ENCODE measurements around the gene GPR62. TPM values are rescaled to one million over a fixed set of nuclear protein-coding genes. Genes with fewer than 3 reads are reported as not detected.

GPR62 gene
- total RNA-seq, 1 donor from 2014 or later = 0.13 TPM

GRCh38 chr3:52004163-52004787 lies 49.1 kb downstream of the GPR62 start:
- peak; percentile 74 for ATAC-seq
- no peak for DNase-seq (ENCODE audit: low spot score)
- intact Hi-C loops (cut with DNase I) = loop anchor here (5.0 kb wide), 2 partner anchors 48 to 338 kb away; no protein-coding TSS in a partner anchor

- ATAC-seq (peak; percentile 3), DNase-seq (ENCODE audit: low spot score) (no peak)
- intact Hi-C loops (cut with DNase I) = loop anchor here (5.0 kb wide), 2 partner anchors 47 to 337 kb away; no protein-coding TSS in a partner anchor
These were observed 49.8 kb downstream of the GPR62 start for GRCh38 chr3:52004906-52005395.

- DNase-seq (ENCODE audit: low spot score) = no peak
- intact Hi-C loops (cut with DNase I) = no loop called here
- ATAC-seq = no peak
These were observed 50.4 kb downstream of the GPR62 start for GRCh38 chr3:52005571-52005986.

- DNase-seq (ENCODE audit: low spot score) (no peak), ATAC-seq (no peak)
- intact Hi-C loops (cut with DNase I) = no loop called here
These were observed 51.0 kb downstream of the GPR62 start for GRCh38 chr3:52006017-52006819.

GRCh38 chr3:52006820-52007133 lies 51.6 kb downstream of the GPR62 start:
- intact Hi-C loops (cut with DNase I) = no loop called here
- DNase-seq (ENCODE audit: low spot score) (no peak), ATAC-seq (no peak)

Other genes with a start within 250 kb of the GPR62 start
- 0.40 TPM for gene GRM2, start 248.3 kb upstream of the GPR62 start, total RNA-seq
- gene IQCF6, start 176.1 kb upstream of the GPR62 start, total RNA-seq = not detected
- not detected for gene IQCF2, start 93.8 kb upstream of the GPR62 start, total RNA-seq
- not detected for gene IQCF5, start 79.8 kb upstream of the GPR62 start, total RNA-seq
- gene IQCF1, start 52.0 kb upstream of the GPR62 start, total RNA-seq = not detected
- 12.9 TPM for gene RRP9, start 13.5 kb upstream of the GPR62 start, total RNA-seq
- 18.0 TPM for gene PARP3, start 13.0 kb upstream of the GPR62 start, total RNA-seq
- gene PCBP4, start 12.1 kb downstream of the GPR62 start, total RNA-seq = 145 TPM
- 42.3 TPM for gene ABHD14B, start 18.7 kb downstream of the GPR62 start, total RNA-seq
- 15.9 TPM for gene ABHD14A, start 19.7 kb downstream of the GPR62 start, total RNA-seq
- gene ACY1, start 28.2 kb downstream of the GPR62 start, total RNA-seq = 21.9 TPM
- gene RPL29, start 40.5 kb downstream of the GPR62 start, total RNA-seq = 753 TPM
- gene DUSP7, start 101.2 kb downstream of the GPR62 start, total RNA-seq = 22.1 TPM
- gene POC1A, start 199.0 kb downstream of the GPR62 start, total RNA-seq = 2.1 TPM
- 39.1 TPM for gene ALAS1, start 242.8 kb downstream of the GPR62 start, total RNA-seq